NCI-H2227 treated with DMSO at 0.1 percent for 48 hours (cell line): ENCODE data around the gene PHKB.
"Not testable (repeated sequence)": the region's sequence is repeated elsewhere in the genome, so short reads cannot be mapped to it uniquely, and the experiment has no call there.

Experiments
- DNase-seq: peaks from one replicate; lab custom pipeline; 2025; lab: John Stamatoyannopoulos, UW

The PHKB gene

GRCh38 chr16:47626246-47626645, 165.1 kb downstream of the PHKB start:
- no peak for DNase-seq

GRCh38 chr16:47627085-47627639, 166.0 kb downstream of the PHKB start:
- no peak for DNase-seq

- no peak for DNase-seq
Measured at GRCh38 chr16:47627721-47628120, 166.6 kb downstream of the PHKB start.

- no peak for DNase-seq
Measured at GRCh38 chr16:47631131-47631530, 170.0 kb downstream of the PHKB start.

GRCh38 chr16:47634126-47634525, 173.0 kb downstream of the PHKB start:
- no peak for DNase-seq

GRCh38 chr16:47634727-47635126, 173.6 kb downstream of the PHKB start:
- DNase-seq, result no peak

- DNase-seq, result no peak
Measured at GRCh38 chr16:47636501-47637099, 175.5 kb downstream of the PHKB start.

- no peak for DNase-seq
Measured at GRCh38 chr16:47638175-47638574, 177.0 kb downstream of the PHKB start.

- DNase-seq, result no peak
Measured at GRCh38 chr16:47640661-47641060, 179.5 kb downstream of the PHKB start.

- peak; percentile 17 for DNase-seq
Measured at GRCh38 chr16:47643323-47644000, 182.3 kb downstream of the PHKB start.

- DNase-seq, result no peak
Measured at GRCh38 chr16:47644166-47644565, 183.0 kb downstream of the PHKB start.

GRCh38 chr16:47644661-47645060, 183.5 kb downstream of the PHKB start:
- DNase-seq, result no peak

GRCh38 chr16:47646914-47647313, 185.8 kb downstream of the PHKB start:
- DNase-seq, result no peak

- no peak for DNase-seq
Measured at GRCh38 chr16:47657032-47657431, 195.9 kb downstream of the PHKB start.

- no peak for DNase-seq
Measured at GRCh38 chr16:47657977-47658376, 196.8 kb downstream of the PHKB start.

- DNase-seq, result no peak
Measured at GRCh38 chr16:47660540-47660939, 199.4 kb downstream of the PHKB start.

- DNase-seq, result no peak
Measured at GRCh38 chr16:47664653-47665325, 203.7 kb downstream of the PHKB start.

GRCh38 chr16:47666434-47666833, 205.3 kb downstream of the PHKB start:
- no peak for DNase-seq

- DNase-seq, result no peak
Measured at GRCh38 chr16:47667956-47668355, 206.8 kb downstream of the PHKB start.

- no peak for DNase-seq
Measured at GRCh38 chr16:47672475-47672874, 211.3 kb downstream of the PHKB start.

GRCh38 chr16:47676635-47677177, 215.6 kb downstream of the PHKB start:
- DNase-seq, result no peak

GRCh38 chr16:47681571-47681970, 220.4 kb downstream of the PHKB start:
- not testable (repeated sequence) for DNase-seq

- DNase-seq, result no peak
Measured at GRCh38 chr16:47687694-47688093, 226.6 kb downstream of the PHKB start.
